SU-DHL-6 (cell line): ENCODE results near the gene EEF1AKMT3.

Experiments used
- H2AFZ ChIP-seq: fragments of 200-600 bp; sonication (generic); 2 replicates; pipeline ENCODE4 v1.6.1; 2014; ENCODE audit warnings: low read depth, mild to moderate bottlenecking, moderate library complexity, mixed read lengths, antibody characterized with exemption, low read length; ENCODE audit not compliant: severe bottlenecking
- H3F3A ChIP-seq: fragments of 200-600 bp; shearing (Covaris generic); 2 replicates; pipeline ENCODE4 v1.6.0; 2016; ENCODE audit warnings: antibody characterized with exemption, mild to moderate bottlenecking; ENCODE audit not compliant: insufficient read depth
- H3K27ac ChIP-seq: fragments of 200-600 bp; sonication (generic); 2 replicates; pipeline ENCODE4 v1.5.1; 2016; ENCODE audit warnings: low read depth, mild to moderate bottlenecking, low read length, moderate library complexity, mixed read lengths
- H3K27me3 ChIP-seq: fragments of 200-600 bp; sonication (generic), shearing (Covaris generic); 2 replicates; pipeline ENCODE4 v1.6.0; 2014; ENCODE audit warnings: mild to moderate bottlenecking, low read length
- H3K36me3 ChIP-seq: fragments of 200-600 bp; sonication (generic); 2 replicates; pipeline ENCODE4 v1.6.1; 2014; ENCODE audit warnings: mild to moderate bottlenecking, low read length, mixed read lengths
- H3K4me2 ChIP-seq: fragments of 300-600, 200-600 bp; shearing (Covaris generic), sonication (generic); 2 replicates; pipeline ENCODE4 v1.6.0; 2014; ENCODE audit warnings: low read length, low read depth, mild to moderate bottlenecking; ENCODE audit not compliant: poor library complexity, severe bottlenecking
- H3K4me3 ChIP-seq: fragments of 200-600 bp; sonication (generic); 2 replicates; pipeline ENCODE4 v1.5.1; 2014; ENCODE audit warnings: antibody characterized with exemption, low read length, mild to moderate bottlenecking, mixed read lengths; ENCODE audit not compliant: insufficient read depth, poor library complexity, severe bottlenecking
- H3K79me2 ChIP-seq: fragments of 200-600 bp; sonication (generic); 2 replicates; pipeline ENCODE4 v1.6.1; 2014; ENCODE audit warnings: mild to moderate bottlenecking, low read length, moderate library complexity; ENCODE audit not compliant: insufficient read depth
- H3K9ac ChIP-seq: fragments of 200-600 bp; sonication (generic); 2 replicates; pipeline ENCODE4 v1.7.0; 2014; ENCODE audit warnings: mild to moderate bottlenecking, low read length
- H3K9me2 ChIP-seq: fragments of 200-600 bp; sonication (generic); replicated peaks from 2 replicates; pipeline ENCODE4 v1.6.1; 2014; ENCODE audit warnings: low read length; ENCODE audit not compliant: insufficient read depth
- H3K9me3 ChIP-seq: fragments of 200-600 bp; sonication (generic); 2 replicates; pipeline ENCODE4 v1.6.1; 2014; ENCODE audit warnings: low read length, mixed read lengths; ENCODE audit not compliant: insufficient read depth
- H4K20me1 ChIP-seq: fragments of 200-600 bp; sonication (generic); 2 replicates; pipeline ENCODE4 v1.6.1; 2014; ENCODE audit warnings: low read depth, mild to moderate bottlenecking, antibody characterized with exemption, low read length, moderate library complexity, mixed read lengths
- EZH2phosphoT487 ChIP-seq: fragments of 200-600 bp; sonication (generic), shearing (Covaris generic); conservative IDR thresholded peaks from 2 replicates; pipeline ENCODE4 v1.6.1; 2018; ENCODE audit warnings: mild to moderate bottlenecking, antibody characterized with exemption, low read length, moderate library complexity, mixed read lengths
- TF ChIP-seq, protein P1 (sequence below): fragments of 200-600 bp; sonication (generic); IDR thresholded peaks from one replicate; pipeline ENCODE4 v1.5.1; 2017; ENCODE audit warnings: antibody characterized with exemption, mild to moderate bottlenecking, low read length, moderate library complexity; ENCODE audit not compliant: insufficient read depth, poor library complexity, severe bottlenecking

Gene EEF1AKMT3

DNA sequence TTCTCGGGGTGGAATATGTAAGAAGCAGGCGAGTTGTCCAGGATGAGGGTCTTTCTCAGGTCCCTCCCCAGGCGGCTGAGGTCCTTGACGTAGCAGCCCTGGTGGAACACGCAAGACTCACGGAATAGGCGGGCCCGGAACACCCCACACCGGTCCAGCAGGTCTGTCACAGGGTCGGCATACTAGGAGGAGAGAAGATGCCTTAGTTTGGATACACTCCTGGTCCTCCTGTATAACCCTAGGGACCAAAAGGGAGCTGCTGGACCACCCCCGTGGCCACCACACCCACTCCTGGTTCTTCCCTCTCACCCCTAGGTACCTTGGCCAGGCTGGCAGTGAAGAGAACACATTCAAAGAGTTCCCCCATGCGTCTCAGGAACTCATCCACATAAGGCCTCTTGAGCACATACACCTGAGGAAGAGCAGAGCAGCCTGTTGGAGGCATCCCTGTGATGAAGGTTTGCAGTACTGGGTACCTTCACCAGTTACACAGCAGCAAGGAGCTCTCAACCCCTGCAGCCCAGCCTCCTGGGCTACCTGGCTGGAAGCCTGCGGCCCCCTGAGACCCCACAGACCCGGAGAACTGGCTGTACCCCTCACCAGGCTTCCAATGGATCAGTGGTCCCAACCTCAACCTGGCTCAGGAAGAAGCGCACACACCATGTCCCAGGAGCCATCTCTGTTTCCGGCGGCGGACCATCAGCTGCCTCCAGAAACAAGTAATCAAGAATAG, 51.7 kb downstream of the EEF1AKMT3 start:
- H3K9ac ChIP-seq, result no peak overlapping the region
- no peaks in the 10 kb centered on the region for H3K9me2 ChIP-seq
- TF ChIP-seq, protein P1, sequence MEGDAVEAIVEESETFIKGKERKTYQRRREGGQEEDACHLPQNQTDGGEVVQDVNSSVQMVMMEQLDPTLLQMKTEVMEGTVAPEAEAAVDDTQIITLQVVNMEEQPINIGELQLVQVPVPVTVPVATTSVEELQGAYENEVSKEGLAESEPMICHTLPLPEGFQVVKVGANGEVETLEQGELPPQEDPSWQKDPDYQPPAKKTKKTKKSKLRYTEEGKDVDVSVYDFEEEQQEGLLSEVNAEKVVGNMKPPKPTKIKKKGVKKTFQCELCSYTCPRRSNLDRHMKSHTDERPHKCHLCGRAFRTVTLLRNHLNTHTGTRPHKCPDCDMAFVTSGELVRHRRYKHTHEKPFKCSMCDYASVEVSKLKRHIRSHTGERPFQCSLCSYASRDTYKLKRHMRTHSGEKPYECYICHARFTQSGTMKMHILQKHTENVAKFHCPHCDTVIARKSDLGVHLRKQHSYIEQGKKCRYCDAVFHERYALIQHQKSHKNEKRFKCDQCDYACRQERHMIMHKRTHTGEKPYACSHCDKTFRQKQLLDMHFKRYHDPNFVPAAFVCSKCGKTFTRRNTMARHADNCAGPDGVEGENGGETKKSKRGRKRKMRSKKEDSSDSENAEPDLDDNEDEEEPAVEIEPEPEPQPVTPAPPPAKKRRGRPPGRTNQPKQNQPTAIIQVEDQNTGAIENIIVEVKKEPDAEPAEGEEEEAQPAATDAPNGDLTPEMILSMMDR, result no peak
- TF ChIP-seq EZH2phosphoT487, result no peak
- H3K27ac ChIP-seq, result no peak overlapping the region
- H3K36me3 ChIP-seq, result no peaks in the 10 kb centered on the region
- H3F3A ChIP-seq, result no peaks in the 10 kb centered on the region
- H3K27me3 ChIP-seq, result no peaks in the 10 kb centered on the region
- H3K9me3 ChIP-seq, result no peaks in the 10 kb centered on the region
- H3K4me2 ChIP-seq, result no peak overlapping the region
- H3K79me2 ChIP-seq, result no peaks in the 10 kb centered on the region
- H3K4me3 ChIP-seq, result no peak overlapping the region
- H4K20me1 ChIP-seq, result no peaks in the 10 kb centered on the region
- no peak overlapping the region for H2AFZ ChIP-seq

DNA sequence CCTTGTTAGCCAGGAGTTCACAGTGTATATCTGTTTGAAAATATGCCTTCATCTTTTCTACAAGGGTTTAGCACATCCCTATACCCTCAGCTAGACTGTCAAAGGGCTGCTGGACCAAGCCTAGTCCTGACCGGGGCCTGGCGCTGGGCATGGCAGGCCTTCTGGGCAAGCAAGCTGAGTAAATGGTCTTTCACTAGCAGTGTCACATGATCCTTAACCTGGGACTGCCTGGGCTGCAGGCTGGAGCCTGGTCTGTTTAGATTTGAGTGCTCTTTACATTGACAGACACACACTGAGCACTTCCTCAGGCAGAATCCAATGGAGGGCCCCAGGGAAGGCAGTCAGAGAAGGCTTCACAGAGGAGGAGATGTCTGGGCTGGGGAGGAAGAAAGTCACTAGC, 53.0 kb downstream of the EEF1AKMT3 start:
- Histone ChIP-seq H3K27ac (no peak overlapping the region), H3K9ac (no peak overlapping the region), H3K27me3 (no peaks in the 10 kb centered on the region), H3K79me2 (no peaks in the 10 kb centered on the region), H3K36me3 (no peaks in the 10 kb centered on the region), H3K9me2 (no peaks in the 10 kb centered on the region), H3K4me3 (no peak overlapping the region), H3K9me3 (no peaks in the 10 kb centered on the region), H3F3A (no peaks in the 10 kb centered on the region), H4K20me1 (no peaks in the 10 kb centered on the region), H3K4me2 (no peak overlapping the region), H2AFZ (no peak overlapping the region)
- no peak for TF ChIP-seq EZH2phosphoT487
- TF ChIP-seq, protein P1, result no peak

DNA sequence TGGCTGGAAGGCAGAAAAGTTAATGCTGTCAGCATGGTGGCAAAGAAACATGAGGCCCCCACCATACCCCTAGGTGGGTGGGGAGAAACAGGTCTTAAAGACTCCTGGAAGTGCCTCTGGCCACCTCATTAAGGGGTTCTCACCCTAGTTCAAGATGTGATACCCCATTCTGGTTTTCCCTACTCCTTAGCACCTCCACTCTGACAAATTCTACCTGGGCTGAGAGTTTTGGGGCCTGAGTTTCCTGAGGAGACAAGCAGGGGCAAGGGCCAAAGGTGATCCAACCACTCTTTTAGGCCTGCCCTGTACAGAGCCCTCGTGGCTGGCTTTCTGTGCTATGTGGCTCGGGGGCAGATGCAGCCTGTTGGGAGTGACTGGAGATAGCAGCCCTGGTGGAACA, 54.0 kb downstream of the EEF1AKMT3 start:
- Histone ChIP-seq H2AFZ (no peak overlapping the region), H3K79me2 (no peaks in the 10 kb centered on the region), H3K4me2 (no peak overlapping the region), H3K9me2 (no peaks in the 10 kb centered on the region), H3F3A (no peaks in the 10 kb centered on the region), H3K4me3 (no peak overlapping the region), H4K20me1 (no peaks in the 10 kb centered on the region), H3K36me3 (no peaks in the 10 kb centered on the region), H3K27me3 (no peaks in the 10 kb centered on the region), H3K27ac (no peak overlapping the region), H3K9ac (no peak overlapping the region), H3K9me3 (no peaks in the 10 kb centered on the region)
- TF ChIP-seq EZH2phosphoT487, result no peak
- TF ChIP-seq, protein P1, result no peak
